Ovary (tissue), 3 donors: Measurements from ENCODE around the gene BRMS1.

Experiments used
- CTCF ChIP-seq, 3 donors: fragments of 450-650 bp in 2 of 3; fragments of 200-600 bp in 1 of 3; IDR thresholded peaks; one replicate each; pipeline versions ENCODE4 v1.5.1 to v1.8.0; 2016 to 2022; ENCODE audit warnings: antibody characterized with exemption in 3 of 3, mild to moderate bottlenecking in 1 of 3
- EP300 ChIP-seq: sonication (generic); formaldehyde crosslinking; IDR thresholded peaks from one replicate; pipeline ENCODE4 v1.6.1; 2017; ENCODE audit warnings: antibody characterized with exemption
- POLR2A ChIP-seq: fragments of 450-650 bp; IDR thresholded peaks from one replicate; pipeline ENCODE4 v1.6.1; 2017; ENCODE audit warnings: antibody characterized with exemption, mild to moderate bottlenecking, moderate library complexity
- donor health status: DM: no; HTN: no; CAD: no.

- TF ChIP-seq CTCF (IDR thresholded peaks at IDR 0.05) (no peak), POLR2A (no peak), EP300 (no peak)
These were observed 51.6 kb downstream of the BRMS1 start for GRCh38 chr11:66293352-66293751.
